Esophagus squamous epithelium (tissue), 5 donors: ENCODE data around the gene NUDT22. TPM values are rescaled to one million over a fixed set of nuclear protein-coding genes. Genes with fewer than 3 reads are reported as not detected.
"Not testable (repeated sequence)": the region's sequence is repeated elsewhere in the genome, so short reads cannot be mapped to it uniquely, and the experiment has no call there.

Experiments
- DNase-seq: peaks from one replicate; lab custom pipeline; 2025; lab: John Stamatoyannopoulos, UW
- H3K27ac ChIP-seq, 4 donors: fragments of 200-600 bp; sonication (generic); one replicate each; pipeline ENCODE4 v1.5.1; 2016 to 2019; ENCODE audit warnings: mild to moderate bottlenecking in 1 of 4
- H3K27me3 ChIP-seq, 4 donors: fragments of 200-600 bp; sonication (generic); 1 replicate in 3 of 4; 2 replicates in 1 of 4; pipeline versions ENCODE4 v1.5.1 to v1.6.0; 2017 to 2021; ENCODE audit warnings: antibody characterized with exemption in 1 of 4
- H3K36me3 ChIP-seq, 3 donors: fragments of 200-600 bp; sonication (generic); one replicate each; pipeline ENCODE4 v1.5.1; 2016 to 2019
- H3K4me1 ChIP-seq, 3 donors: fragments of 200-600 bp; sonication (generic); one replicate each; pipeline ENCODE4 v1.5.1; 2017 to 2019
- H3K4me3 ChIP-seq, 4 donors: fragments of 200-600 bp; sonication (generic); 1 replicate in 3 of 4; 2 replicates in 1 of 4; pipeline ENCODE4 v1.5.1; 2016 to 2019; ENCODE audit warnings: mild to moderate bottlenecking in 2 of 4, moderate library complexity in 1 of 4
- H3K9me3 ChIP-seq, 3 donors: fragments of 200-600 bp; sonication (generic); one replicate each; pipeline ENCODE4 v1.5.1; 2016 to 2019
- POLR2A ChIP-seq, 4 donors: fragments of 450-650 bp; IDR thresholded peaks; one replicate each; pipeline ENCODE4 v1.6.1; 2017; ENCODE audit warnings: antibody characterized with exemption in 4 of 4, mild to moderate bottlenecking in 4 of 4, moderate library complexity in 3 of 4
- WGBS, 2 donors: methylation state at CpG; one replicate each; pipeline ENCODE4 v1.1.5; 2018; 5-methylcytosine and 5-hydroxymethylcytosine counted together
- intact Hi-C: fragments of 100-400 bp; cut with DNase I; formaldehyde crosslinking; loops from one replicate; pipeline ENCODE4 v1.15.0; 2022
- total RNA-seq, 4 donors: library from RNA; depleted of rRNA; stranded (reverse); fragments of >200 nt; gene quantifications; one replicate each; pipeline ENCODE4 v1.1.0, GENCODE V29; 2016
- TF ChIP-seq, protein P1 (sequence below), 6 experiments: fragments of 450-650 bp in 4 of 6; fragments of 200-600 bp in 2 of 6; sonication (generic) in 2 of 6; IDR thresholded peaks; one replicate each; pipeline ENCODE4 v1.5.1; 2016 to 2019; ENCODE audit warnings: antibody characterized with exemption in 6 of 6, mild to moderate bottlenecking in 4 of 6, moderate library complexity in 4 of 6
- donor health status: DM: yes; HTN: yes; CAD: no.

NUDT22 gene
- total RNA-seq, 4 donors from 2014 or later: 44.0 to 60.1 (median 50.7) TPM

GRCh38 chr11:64244107-64244506 lies 18.0 kb downstream of the NUDT22 start:
- TF ChIP-seq, protein P1, sequence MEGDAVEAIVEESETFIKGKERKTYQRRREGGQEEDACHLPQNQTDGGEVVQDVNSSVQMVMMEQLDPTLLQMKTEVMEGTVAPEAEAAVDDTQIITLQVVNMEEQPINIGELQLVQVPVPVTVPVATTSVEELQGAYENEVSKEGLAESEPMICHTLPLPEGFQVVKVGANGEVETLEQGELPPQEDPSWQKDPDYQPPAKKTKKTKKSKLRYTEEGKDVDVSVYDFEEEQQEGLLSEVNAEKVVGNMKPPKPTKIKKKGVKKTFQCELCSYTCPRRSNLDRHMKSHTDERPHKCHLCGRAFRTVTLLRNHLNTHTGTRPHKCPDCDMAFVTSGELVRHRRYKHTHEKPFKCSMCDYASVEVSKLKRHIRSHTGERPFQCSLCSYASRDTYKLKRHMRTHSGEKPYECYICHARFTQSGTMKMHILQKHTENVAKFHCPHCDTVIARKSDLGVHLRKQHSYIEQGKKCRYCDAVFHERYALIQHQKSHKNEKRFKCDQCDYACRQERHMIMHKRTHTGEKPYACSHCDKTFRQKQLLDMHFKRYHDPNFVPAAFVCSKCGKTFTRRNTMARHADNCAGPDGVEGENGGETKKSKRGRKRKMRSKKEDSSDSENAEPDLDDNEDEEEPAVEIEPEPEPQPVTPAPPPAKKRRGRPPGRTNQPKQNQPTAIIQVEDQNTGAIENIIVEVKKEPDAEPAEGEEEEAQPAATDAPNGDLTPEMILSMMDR (IDR thresholded peaks at IDR 0.05): no peak
- Histone ChIP-seq H3K36me3 (peaks cover 0 to 28% (median 0%) of the 10 kb centered on the region in 3 donors), H3K27me3 (no peaks in the 10 kb centered on the region), H3K9me3 (no peaks in the 10 kb centered on the region), H3K4me3 (no peak overlapping the region), H3K4me1 (peaks cover 55 to 78% (median 62%) of the 10 kb centered on the region in 3 donors), H3K27ac (peak overlapping the region in 3 of 4 donors; percentile 89 to 100 (median 95))
- WGBS, 2 donors: 42 to 64% methylated on average over 3 to 4 of the region's 5 CpGs
- intact Hi-C loops: no loop called here
- DNase-seq: no peak

DNA sequence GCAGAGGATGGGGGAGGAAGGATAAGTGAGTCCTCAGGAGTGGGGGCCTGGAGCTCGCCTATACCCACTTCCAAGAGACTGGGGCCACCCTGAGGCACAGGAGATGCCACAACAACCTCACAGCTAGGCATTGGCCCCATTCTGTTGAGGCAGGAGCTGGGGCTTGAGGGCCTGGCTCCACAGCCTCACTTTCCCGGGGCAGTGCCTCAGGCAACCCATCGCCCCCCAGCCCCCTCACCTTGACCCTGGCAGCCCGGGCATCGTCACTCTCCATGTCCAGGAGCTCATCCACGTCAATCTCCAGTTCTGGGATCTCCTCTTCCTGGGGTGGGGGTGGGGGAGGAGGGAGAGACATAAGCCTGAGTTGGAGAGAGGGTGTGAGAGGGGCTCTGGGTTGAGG lies 18.9 kb downstream of the NUDT22 start:
- Histone ChIP-seq H3K36me3 (peaks cover 0 to 26% (median 0%) of the 10 kb centered on the region in 3 donors), H3K4me1 (peaks cover 47 to 73% (median 57%) of the 10 kb centered on the region in 3 donors), H3K4me3 (peak overlapping the region; percentile 46 to 88 (median 83)), H3K9me3 (no peaks in the 10 kb centered on the region), H3K27me3 (no peaks in the 10 kb centered on the region), H3K27ac (peak overlapping the region; percentile 89 to 100 (median 92))
- no peak for DNase-seq
- intact Hi-C loops: no loop called here
- 40% methylated on average over 2 of the region's 6 CpGs; no CpG with 5 or more reads in 1 of the 2 donors for WGBS, 2 donors
- TF ChIP-seq, protein P1 (IDR thresholded peaks at IDR 0.05): no peak

GRCh38 chr11:64245401-64245796 lies 19.3 kb downstream of the NUDT22 start:
- Histone ChIP-seq H3K36me3 (peaks cover 0 to 26% (median 0%) of the 10 kb centered on the region in 3 donors), H3K27ac (peak overlapping the region; percentile 89 to 100 (median 92)), H3K9me3 (no peaks in the 10 kb centered on the region), H3K4me1 (peaks cover 43 to 73% (median 54%) of the 10 kb centered on the region in 3 donors), H3K4me3 (peak overlapping the region; percentile 46 to 88 (median 83)), H3K27me3 (no peaks in the 10 kb centered on the region)
- DNase-seq: no peak
- intact Hi-C loops: no loop called here
- no CpG with 5 or more reads among the region's 6 CpGs for WGBS, 2 donors
- TF ChIP-seq, protein P1 (IDR thresholded peaks at IDR 0.05): no peak
- TF ChIP-seq POLR2A (IDR thresholded peaks at IDR 0.05): no peak

DNA sequence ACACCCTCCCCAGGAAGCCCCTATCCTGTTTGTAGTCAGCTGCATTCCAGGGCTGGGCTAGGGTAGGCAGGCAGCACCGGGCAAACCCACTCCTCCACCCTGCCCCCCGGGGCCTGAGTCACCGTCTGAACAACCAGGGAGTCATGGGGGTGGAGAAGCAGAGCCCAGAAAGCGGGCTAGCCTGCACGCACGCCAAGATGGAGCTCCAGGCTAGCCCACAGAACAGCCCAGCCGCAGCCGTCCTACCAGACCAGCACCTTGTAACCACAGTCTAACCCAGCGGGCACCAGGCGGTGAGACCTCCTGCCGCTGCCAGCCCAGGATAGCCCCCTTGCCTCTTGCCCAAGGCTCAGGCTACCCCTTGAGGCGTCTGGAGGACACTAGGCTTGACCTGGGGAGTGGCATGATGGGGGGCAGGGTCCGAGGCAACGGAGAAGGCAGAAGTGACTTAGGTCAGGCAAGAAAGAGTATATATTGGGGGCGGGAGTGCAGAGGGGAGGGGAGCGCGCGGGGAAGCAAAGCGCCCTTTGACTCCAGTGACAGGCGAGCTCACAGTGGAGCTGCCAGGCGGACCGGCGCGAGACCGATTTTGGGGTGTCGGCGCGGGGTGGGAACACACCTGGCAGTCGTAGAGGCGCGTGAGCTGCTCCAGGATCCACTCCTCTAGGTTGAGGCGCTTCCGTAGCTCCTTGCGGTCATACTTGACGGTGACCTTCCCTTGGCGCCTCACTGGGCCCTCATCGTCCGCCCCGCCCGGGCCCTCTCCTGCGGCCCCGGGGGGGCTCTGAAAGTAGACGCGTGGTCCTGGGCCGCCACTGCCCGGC lies 19.9 kb downstream of the NUDT22 start:
- H3K27ac ChIP-seq: peak overlapping the region; percentile 89 to 100 (median 92)
- H3K9me3 ChIP-seq: no peaks in the 10 kb centered on the region
- intact Hi-C loops: no loop called here
- H3K36me3 ChIP-seq: peaks cover 0 to 26% (median 0%) of the 10 kb centered on the region in 3 donors
- TF ChIP-seq, protein P1 (IDR thresholded peaks at IDR 0.05): no peak
- TF ChIP-seq POLR2A (IDR thresholded peaks at IDR 0.05): peak in 2 of 4 donors; percentile 37 to 53
- H3K4me1 ChIP-seq: peaks cover 46 to 75% (median 57%) of the 10 kb centered on the region in 3 donors
- H3K27me3 ChIP-seq: no peaks in the 10 kb centered on the region
- peak overlapping the region; percentile 46 to 88 (median 83) for H3K4me3 ChIP-seq
- DNase-seq: no peak
- WGBS, 2 donors: 0 to 4% methylated on average over 17 to 27 of the region's 46 CpGs

DNA sequence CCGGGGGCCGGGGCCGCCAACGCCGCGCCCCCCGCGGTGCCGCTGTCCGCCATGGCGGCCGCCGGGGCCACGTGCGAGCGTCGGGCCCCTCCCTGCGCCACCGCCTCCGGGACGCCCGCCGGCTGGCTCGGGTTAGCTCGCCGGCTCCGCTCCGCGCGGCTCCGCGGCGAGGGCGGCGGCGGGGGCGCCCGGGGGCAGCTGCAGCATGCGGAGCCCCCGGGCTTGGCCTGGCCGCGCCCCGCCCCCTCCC lies 20.5 kb downstream of the NUDT22 start:
- intact Hi-C loops, H3K27me3 ChIP-seq, H3K9me3 ChIP-seq, DNase-seq: not testable (repeated sequence)
- no CpG with 5 or more reads among the region's 43 CpGs for WGBS, 2 donors
- Histone ChIP-seq H3K4me1 (peaks cover 46 to 78% (median 59%) of the 10 kb centered on the region in 3 donors), H3K4me3 (peak overlapping the region; percentile 46 to 88 (median 83)), H3K27ac (peak overlapping the region; percentile 89 to 100 (median 92)), H3K36me3 (peaks cover 0 to 26% (median 0%) of the 10 kb centered on the region in 3 donors)
